ENCODE measurements around the gene PRKAR1B.

PRKAR1B gene

DNA sequence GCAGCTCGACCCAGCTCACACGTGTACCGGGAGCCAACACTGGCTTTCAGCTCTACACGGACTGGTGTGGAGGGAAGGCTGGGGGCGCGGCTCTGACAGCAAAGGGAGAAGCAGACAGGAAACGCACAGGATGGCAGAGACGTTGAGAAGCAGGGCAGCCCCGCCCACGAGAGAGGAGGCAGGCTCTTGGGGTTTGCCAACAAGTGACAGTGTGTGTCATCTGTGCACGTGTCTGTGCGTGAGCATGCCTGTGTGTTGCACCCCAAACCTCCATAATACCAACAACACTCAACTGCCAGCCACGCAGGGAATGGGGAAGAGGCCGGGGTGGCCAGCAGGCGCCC is 143.0 kb downstream of the PRKAR1B start:
- no peak for DNase-seq

DNA sequence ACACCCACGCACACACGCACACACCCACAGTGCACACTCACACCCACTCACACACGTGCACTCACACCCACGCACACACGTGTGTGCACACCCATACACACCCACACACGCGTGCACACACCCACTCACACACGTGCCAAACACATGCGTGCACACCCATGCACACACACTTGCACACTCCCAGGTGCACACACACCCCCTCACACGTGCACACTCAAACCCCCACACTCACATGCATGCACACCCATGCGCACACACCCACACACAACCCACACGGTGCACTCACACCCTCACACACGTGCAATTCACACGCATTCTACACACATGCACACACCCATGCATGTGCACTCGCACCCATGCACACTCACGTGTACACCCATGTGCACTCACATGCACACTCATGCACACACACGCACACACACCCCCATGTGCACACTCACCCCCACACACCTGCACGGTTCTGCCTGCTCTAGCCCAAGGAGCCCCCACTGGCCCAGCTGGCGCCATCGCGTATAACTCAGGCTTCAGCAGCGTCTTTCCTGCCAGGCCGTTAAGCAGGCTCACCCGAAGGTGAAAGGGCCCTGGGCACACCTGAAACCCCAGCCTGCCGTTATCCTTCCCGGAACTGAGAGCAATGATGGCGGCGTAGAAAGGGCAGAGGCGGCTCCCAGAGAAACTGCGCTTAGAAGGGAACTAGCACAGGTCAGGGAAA is 143.5 kb downstream of the PRKAR1B start:
- no peak for DNase-seq

- DNase-seq, result no peak
Observed at GRCh38 chr7:582931-583330, 144.2 kb downstream of the PRKAR1B start.

DNA sequence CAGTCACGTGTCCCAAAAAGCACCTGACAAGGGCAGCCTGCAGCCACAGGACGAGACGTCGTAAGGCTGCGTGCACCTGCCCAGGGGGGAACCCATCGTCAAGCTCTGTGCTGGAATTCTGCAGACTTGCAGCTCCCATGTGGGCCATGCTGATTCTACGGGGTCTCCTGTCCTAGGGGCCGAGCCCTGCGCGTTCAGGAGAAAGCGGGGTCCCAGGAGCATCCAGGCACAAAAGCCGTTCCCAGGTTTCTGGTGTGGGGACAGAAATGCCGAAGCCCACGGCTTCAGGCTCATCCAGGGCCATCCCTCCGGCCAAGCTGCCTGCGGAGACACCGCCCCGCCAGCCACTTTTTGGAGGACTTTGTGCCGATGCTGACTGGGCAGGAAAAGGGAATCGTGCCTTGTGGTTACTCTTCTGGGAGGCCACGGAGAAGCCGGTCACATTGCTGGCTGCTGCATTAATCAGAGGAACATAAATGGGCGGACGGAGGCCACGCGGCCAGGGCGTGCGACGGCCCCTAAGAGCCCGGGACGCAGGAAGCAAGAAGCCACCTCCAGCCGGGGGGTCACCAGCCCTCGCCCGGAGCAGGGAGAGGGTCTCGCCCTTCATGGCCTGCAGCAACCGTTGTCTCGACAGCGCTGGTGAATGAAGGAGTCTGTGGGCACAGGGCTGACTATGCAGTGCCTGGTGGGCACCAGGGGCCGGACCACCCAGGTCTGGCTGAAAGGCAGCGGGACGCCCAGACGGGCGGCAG is 144.8 kb downstream of the PRKAR1B start:
- DNase-seq, result no peak

- DNase-seq, result no peak
Observed at GRCh38 chr7:578386-578785, 148.7 kb downstream of the PRKAR1B start.

DNA sequence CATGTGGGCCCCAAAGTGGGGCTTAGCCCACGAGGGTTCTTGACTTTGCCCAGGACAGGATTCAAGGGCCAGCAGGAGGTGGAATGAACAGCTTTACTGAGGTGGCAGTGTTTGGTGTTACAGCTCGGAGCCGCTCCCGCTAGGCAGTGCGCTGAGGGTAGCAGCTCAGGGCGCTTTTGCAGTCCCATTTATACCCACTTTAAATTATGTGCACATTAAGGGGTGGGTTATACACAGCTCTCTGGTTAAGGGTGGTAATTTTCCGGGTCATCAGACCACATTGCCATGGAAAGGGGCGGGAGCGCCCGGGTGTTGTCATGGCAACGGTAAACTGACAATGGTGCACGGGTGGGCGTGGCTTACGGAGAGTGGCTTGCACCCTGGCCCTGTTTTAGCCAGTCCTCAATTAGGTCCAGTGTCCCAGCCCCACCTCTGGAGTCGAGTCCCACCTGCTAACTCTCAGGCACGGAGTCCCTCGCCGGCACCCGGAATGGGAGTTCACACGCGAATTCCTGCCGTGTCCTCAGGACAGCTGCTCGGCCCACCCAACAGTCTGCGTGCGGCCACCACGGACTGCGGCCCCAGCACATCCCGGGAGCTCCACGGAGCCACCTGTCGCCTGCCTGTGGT is 149.2 kb downstream of the PRKAR1B start:
- DNase-seq, result no peak

- DNase-seq, result no peak
Observed at GRCh38 chr7:577278-577665, 149.8 kb downstream of the PRKAR1B start.

- no peak for DNase-seq
Observed at GRCh38 chr7:576524-577277, 150.4 kb downstream of the PRKAR1B start.

DNA sequence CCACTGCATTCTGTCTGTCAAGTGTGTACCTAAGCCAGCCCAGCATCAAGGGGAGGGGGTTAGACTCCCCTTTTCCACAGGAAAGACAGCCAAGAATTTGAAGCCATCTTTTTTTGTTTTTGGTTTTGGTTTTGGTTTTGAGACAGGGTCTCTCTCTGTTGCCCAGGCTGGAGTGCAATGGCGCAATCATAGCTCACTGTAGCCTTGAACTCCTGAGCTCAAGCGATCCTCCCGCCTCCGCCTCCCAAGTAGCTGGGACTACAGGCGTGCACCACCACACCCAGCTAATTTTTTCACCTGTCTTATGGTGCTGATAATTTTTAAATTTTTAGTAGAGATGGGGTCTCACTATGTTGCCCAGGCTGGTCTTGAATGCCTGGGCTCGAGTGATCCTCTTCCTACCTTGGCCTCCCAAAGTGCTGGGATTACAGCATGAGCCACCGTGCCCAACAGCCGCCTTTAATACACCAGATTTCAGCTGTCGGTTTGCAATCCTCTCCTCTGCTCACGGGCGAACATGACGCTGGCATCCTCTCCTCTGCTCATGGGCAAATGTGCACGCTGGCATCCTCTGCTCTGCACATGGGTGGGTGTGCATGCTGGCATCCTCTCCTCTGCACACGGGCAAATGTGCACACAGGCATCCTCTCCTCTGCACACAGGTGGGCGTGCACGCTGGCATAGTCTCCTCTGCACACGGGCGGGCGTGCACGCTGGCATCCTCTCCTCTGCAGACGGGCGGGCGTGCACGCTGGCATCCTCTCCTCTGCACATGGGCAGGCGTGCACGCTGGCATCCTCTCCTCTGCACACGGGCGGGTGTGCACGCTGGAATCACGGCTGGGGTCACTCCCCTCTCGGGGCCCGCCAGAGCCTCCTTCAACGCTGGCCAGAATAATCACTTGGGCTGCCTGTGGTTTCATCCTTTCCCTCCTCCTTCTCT is 151.4 kb downstream of the PRKAR1B start:
- no peak for DNase-seq

DNA sequence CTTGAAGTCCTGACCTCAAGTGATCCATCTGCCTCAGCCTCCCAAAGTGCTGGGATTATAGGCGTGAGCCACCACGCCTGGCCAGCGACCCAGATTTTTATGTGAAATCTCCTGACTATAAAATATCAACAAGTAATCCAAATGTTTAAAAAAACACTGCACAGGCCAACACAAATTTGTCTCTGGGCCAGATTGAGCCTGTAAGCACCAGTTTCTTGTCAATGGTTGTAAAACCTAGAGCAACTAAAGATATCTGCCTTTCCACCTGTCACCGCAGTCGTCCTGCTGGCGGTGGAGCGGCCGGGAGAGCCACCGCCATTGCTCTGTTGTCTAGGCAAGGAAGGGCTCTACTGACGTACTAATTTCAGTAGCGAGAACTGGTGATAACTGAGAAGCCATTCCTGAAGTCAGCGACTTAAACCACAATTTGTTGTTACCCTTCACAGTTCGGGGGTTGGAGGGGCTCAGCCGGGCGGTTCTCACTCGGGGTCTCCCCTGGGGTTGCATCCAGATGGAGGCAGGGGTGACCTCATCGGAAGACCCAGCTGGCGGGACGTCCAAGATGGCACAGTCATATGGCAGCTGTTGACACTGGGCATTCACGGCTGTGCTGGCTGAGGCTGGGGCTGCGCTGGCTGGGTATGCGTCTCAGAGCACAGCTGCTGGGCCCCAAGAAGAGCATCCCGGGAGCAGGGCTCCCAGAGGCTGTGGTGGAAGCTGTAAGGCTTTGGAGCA is 152.3 kb downstream of the PRKAR1B start:
- no peak for DNase-seq

DNA sequence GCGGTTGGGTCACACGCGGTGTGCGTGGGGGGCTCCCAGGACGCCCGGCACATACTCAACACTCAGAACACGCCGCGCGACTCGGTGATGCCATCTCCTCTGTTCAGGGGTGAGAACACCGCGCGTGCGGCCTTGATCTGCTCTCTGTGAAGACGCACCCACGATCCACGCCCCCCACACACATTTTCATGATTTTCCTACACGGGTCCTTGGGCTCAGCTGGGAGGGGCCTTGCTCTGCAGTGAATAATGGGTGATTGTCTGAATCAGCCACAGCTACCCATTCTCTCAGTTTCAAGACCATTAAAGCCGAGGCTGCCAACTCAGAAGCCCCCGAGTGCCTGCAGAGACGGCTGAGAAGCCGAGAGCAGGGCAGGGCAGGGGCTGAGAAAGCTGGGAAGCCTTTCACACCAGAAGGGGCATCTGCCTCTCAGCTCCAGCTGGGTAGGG is 153.1 kb downstream of the PRKAR1B start:
- no peak for DNase-seq

- no peak for DNase-seq
Observed at GRCh38 chr7:573269-573932, 153.7 kb downstream of the PRKAR1B start.

GRCh38 chr7:572416-573268 is 154.4 kb downstream of the PRKAR1B start:
- no peak for DNase-seq

DNA sequence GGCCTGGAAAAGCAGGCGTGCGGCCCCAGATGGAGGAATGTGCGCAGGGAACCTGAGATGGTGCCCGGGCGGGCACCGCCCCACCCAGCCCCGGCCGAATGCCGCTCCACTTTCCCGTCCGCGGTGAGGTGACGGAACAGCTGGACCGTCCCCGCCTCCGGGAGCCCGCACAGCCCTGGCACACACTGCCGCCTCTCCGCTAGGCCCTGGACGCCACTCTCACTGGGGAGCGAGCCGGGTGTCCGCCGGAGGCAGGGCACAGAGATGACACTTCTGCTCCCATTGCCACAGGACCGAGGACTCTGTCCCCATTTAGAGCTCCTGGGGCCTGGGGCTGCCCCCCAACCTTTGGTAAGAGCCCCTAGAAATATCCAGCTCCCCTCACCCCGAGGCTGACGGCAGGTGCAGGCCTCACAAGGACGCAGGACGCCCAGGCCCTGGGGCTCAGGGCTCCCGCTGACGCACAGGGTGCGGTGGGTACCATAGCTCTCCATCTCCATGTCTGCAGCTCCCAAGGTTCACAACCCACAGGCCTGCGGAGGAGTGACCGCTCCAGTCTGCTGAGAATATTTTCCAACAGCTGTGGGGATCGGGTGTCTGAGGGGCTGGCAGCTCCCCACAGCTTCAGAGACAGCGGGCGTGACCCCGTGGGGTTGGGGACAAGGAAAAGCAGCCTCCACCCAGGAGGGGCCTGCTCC is 155.2 kb downstream of the PRKAR1B start:
- DNase-seq, result no peak

- no peak for DNase-seq
Observed at GRCh38 chr7:571096-571717, 155.9 kb downstream of the PRKAR1B start.

- no peak for DNase-seq
Observed at GRCh38 chr7:570801-571070, 156.3 kb downstream of the PRKAR1B start.

DNA sequence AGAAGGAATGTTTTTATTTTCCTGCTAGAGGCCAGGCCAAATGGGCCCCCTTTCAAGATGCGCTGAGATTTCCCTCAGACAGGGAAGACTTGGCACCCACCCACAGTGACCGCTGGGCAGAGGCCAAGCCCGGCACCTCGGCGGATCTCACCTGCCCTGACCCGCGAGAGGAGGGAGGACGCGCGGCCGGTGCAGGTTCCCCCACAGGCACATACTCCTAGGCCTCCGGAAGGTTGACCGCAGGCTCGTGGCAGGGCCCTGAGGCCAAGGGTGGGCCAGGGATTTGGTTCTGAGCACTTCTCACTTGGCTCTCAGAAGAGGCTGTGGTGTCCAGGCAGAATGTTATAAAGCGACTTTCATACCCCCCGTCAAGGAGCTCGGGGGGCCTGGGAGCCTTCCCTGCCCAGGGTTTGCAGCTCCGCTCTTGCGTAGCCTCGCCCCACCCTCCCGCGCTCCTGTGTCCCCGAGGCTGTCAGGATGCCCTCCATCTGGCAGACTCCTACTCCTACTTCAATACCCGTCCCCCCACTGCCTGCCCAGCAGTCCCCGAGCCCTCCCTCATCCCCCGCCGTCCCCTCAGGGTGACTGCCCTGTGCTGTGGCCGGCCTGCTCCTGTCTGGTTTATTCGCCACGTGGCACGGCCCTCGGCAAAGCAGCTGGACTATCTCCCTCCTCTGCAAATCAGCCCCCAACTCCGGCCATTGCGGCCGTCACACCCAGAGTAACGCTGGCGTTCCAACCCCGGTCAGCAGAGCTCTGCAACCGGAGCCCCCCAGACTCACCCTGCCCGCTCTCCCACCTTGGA is 156.9 kb downstream of the PRKAR1B start:
- DNase-seq, result no peak
